Medulla oblongata (tissue), 1 donor: Measurements from ENCODE around the gene SH2D4B.

Source experiments
- DNase-seq: peaks from one replicate; pipeline ENCODE4 v3.0.0-alpha.2; 2015; ENCODE audit errors: extremely low spot score

Gene SH2D4B

DNA sequence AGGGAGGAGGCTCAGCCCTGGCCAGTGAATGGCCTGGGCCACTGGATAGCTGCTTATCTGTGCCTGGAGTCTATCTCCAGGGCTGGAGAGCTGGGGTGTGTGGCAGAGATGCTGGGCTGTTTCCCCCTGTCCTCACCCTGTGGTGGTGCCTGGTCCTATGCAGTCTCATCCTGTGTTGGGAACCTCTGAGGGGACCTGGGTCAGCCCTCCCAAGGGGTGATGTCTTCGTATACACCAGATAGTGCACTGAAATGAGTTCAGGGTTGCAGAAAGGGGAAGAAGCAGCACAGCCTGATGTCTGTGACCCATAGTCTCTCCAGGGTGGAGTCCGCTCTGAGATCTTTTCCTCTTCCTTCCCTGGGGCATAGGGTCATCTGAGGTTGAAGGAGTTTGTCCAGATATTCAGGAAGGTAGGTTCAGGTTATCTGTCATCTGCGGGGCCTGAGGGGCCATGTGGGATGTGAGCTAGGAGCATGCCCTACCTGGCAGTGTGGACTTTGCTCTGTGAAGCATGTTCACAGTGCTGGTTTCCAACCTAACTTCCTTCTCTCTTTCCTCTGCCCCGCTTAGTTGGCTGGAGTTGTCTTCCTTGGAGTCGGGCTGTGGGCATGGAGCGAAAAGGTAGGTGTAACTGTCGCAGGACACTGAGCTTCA lies 33.4 kb upstream of the SH2D4B start:
- peak; percentile 28 for DNase-seq

GRCh38 chr10:80504897-80505465 lies 32.7 kb upstream of the SH2D4B start:
- DNase-seq = no peak

DNA sequence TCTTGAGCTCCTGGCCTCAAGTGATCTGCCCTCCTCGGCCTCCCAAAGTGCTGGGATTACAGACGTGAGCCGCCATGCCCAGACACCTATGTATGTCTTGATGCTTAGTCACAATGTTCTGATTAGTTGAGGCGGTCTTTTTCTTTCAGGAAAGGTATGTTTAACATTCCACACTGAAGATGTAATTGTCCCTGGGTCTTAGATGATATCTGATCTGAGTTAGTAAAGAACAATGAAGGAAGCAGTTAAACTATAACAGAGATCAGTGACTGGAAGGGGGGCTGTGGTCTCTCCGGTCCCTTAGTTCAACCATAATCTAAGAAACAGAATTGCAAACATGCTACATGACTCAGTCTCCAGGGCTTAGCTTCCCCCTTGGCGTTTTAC lies 31.5 kb upstream of the SH2D4B start:
- DNase-seq = no peak

DNA sequence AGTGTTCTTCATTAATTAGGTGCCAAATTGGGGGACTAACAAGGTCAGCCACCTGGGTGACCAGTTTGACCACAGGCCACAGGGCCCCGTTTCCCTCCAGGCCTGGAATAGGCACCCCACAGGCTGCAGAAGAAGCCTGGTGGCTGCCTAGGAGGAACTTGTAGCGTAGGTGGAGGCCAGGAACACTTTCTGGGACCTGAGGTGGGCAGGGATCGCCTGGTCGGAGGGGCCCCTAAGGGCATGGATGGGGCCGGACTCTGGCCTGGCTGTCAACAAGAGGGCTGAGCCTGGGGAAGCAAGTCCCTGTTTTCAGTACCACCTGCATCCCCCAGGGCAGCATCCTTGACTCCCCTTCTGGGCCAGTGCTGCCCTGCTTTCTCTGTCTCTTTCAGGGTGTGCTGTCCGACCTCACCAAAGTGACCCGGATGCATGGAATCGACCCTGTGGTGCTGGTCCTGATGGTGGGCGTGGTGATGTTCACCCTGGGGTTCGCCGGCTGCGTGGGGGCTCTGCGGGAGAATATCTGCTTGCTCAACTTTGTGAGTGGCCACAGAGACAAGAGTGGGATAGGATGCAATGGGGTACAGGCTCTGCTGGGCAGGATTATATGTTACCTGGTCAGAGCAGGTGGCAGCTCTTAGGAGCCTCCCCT lies 30.7 kb upstream of the SH2D4B start:
- DNase-seq = no peak

- no peak for DNase-seq
Measured at GRCh38 chr10:80509108-80509402, 28.6 kb upstream of the SH2D4B start.

- DNase-seq = no peak
Measured at GRCh38 chr10:80509403-80510161, 28.1 kb upstream of the SH2D4B start.

DNA sequence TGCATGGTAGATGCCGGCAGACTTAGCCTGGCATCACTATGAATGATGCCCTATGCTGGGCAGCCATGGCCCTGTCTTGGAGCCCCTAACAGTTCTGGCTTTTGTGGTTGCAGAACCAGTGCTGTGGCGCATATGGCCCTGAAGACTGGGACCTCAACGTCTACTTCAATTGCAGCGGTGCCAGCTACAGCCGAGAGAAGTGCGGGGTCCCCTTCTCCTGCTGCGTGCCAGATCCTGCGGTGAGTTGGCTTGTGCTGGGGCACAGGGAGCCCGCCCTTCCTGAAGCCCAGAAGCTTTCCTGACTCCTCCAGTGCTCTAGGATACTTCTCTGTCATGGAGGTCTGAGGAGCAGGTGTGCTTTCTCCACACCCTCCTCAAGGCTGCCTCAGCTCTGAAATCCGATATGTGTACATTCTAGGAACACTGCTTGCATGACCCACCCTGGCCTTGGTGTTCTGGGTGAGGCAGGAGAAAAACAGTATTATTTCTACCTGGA lies 25.6 kb upstream of the SH2D4B start:
- DNase-seq = no peak

- DNase-seq = no peak
Measured at GRCh38 chr10:80513106-80513505, 24.6 kb upstream of the SH2D4B start.

GRCh38 chr10:80515511-80515910 lies 22.2 kb upstream of the SH2D4B start:
- no peak for DNase-seq

- no peak for DNase-seq
Measured at GRCh38 chr10:80515941-80516340, 21.8 kb upstream of the SH2D4B start.

DNA sequence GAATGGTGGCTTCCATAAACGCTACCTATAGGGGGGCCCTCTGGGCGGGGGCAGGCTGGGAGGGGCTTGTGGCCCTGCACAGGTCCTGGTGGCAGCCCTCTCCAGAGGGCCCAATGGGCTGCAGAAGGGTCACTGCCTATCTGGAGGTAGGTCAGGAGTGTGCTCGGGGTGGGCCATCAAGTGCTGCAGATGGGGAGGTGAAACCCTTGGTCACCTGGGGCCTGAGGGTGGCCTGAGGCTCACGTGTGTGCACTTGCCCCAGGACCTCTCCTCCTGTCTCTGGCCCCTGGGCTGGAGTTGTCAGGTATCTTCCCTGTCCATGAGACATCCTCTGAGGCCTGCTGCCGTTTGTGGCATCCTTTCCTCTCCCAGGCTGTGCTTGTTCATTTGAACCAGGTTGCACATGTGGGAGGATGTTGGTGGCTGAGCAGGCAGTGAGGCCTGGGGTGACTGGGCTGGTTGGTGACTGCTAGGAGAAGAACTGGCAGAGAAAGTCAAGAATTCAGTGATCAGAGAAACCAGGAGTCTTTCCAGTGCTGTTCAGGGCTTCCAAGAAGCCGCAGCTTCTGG lies 21.1 kb upstream of the SH2D4B start:
- no peak for DNase-seq

DNA sequence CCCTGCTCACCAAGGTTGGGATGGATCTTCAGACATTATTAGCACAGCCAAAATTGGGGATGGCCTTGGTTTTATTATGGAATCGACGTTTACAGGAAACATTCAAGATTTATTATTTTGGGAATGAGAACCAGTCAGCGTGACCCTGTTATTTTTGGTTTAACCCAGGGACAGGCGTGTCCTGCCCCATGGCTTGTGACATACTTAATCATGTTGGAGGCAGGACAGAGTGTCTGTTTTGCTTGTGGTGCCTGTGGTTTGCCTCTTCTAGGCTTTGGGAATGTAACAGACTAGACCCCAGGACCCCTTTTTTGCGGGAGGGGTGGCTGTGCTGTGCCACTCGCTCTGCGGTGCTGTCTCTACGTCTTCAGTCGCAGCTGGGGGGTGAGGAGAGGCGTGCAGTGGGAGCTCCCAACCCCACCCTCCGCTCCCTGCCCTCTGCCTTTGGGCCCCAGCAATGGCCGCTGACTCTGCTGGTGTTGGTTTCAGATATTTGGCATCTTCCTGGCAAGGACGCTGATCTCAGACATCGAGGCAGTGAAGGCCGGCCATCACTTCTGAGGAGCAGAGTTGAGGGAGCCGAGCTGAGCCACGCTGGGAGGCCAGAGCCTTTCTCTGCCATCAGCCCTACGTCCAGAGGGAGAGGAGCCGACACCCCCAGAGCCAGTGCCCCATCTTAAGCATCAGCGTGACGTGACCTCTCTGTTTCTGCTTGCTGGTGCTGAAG lies 20.1 kb upstream of the SH2D4B start:
- no peak for DNase-seq

DNA sequence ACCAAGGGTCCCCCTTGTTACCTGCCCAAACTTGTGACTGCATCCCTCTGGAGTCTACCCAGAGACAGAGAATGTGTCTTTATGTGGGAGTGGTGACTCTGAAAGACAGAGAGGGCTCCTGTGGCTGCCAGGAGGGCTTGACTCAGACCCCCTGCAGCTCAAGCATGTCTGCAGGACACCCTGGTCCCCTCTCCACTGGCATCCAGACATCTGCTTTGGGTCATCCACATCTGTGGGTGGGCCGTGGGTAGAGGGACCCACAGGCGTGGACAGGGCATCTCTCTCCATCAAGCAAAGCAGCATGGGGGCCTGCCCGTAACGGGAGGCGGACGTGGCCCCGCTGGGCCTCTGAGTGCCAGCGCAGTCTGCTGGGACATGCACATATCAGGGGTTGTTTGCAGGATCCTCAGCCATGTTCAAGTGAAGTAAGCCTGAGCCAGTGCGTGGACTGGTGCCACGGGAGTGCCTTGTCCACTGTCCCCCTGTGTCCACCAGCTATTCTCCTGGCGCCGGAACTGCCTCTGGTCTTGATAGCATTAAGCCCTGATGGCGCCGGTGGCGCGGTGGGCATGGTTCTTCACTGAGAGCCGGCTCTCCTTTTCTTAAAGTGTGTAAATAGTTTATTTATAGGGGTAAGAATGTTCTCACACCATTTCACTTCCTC lies 19.4 kb upstream of the SH2D4B start:
- DNase-seq = peak; percentile 48

GRCh38 chr10:80518807-80519360 lies 18.8 kb upstream of the SH2D4B start:
- DNase-seq = no peak

GRCh38 chr10:80519936-80520650 lies 17.6 kb upstream of the SH2D4B start:
- DNase-seq = no peak

DNA sequence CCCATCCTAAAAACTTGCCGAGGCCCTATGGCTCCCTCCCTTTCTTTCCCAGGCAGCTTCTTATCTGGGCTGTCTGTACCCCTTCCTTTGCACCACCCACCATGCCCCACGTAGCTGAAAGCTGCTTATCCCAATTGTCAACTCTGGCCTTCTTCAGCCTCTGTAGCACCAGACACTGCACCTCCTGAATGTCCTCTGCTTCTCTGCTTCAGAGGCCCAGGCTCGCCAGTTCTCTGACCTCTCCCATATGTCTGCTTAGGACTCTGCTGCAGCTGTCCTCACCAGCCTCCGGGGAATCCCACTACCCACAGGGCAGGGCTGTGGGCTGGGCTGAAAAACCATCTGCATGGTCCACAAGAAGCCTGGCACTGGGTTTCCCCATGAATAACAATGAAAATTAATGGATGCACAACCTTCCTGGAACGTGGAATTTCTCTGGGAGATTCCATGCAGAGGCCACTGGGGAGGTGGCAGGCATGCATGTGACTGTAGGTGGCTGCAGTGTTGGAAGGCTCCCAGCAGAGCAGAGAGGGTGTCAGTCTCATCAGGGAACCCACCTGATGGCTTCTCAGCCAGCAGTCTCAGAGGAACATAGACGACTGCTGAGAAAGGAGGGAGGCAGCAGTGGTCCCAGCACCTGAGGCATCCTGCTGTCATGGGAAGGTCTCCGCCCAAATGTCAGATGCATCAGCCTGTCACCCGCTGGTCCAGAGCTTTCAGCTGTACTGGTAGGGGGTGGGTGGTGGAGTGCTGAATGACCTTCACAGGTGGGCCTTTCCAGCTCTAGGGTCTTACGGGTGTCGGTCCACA lies 16.8 kb upstream of the SH2D4B start:
- no peak for DNase-seq

DNA sequence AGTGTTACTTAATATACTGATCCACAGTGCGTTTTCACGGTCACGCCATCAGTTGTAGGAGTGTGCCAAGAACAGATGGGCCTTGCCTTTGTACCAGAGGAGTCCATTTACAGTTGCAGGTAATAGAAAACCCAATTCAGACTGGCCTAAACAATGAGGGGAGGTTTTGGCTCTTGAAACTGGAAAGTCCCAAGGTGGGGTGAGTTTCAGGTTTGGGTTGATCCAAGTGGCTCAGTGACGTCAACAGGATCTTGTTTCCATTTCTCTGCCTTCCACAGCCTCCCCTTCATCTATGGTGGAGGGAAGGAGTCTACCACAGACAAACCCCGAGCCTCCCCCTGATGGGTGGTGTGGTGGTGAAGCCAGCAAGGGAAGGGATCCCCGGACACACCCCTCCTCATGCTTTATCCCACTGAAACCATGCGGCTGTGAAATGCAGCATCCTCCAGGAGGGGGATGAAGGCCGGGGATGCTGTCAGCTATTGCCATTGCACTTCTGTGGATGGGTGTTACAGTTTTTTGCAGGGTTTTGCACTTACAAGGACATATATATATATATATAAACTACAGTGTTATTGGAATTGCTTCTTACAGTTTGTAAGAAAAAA lies 14.8 kb upstream of the SH2D4B start:
- DNase-seq = no peak

DNA sequence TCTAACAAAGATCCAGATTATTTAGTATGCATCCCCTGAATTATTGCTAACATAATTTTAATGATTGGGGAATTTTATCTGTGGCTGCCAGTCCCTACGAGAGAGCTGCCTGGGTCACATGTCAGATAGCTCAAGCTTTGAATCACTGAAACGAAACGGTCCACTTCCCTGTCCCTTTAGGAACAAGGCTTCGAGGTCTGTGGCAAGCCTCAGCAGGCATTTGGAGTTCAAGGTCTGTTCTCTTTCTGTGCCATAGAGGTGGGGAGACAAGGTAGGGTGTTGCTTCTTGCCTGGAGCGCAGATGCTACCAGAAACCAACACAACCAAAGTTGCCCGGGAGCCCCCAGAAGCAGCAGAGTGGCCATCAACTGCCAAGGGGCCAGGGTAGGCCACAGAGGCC lies 13.9 kb upstream of the SH2D4B start:
- DNase-seq = peak; percentile 70
